GM23338 (cell line): ENCODE results near the gene CD247. TPM values are rescaled to one million over a fixed set of nuclear protein-coding genes. Genes with fewer than 3 reads are reported as not detected.

Experiments used
- ATAC-seq: fragments of 200-7000 bp; cut with Tn5 transposase; 3 replicates; pipeline ENCODE4 v1.9.1; 2020
- DNase-seq: peaks from one replicate; pipeline ENCODE4 v3.0.0-alpha.2; 2015; ENCODE audit warnings: low spot score
- H2AFZ ChIP-seq: fragments of 200-600 bp; sonication (generic); 2 replicates; pipeline ENCODE4 v1.8.0; 2016; ENCODE audit warnings: antibody characterized with exemption, mild to moderate bottlenecking, moderate library complexity
- H3F3A ChIP-seq: fragments of 200-600 bp; sonication (generic); replicated peaks from 2 replicates; pipeline ENCODE4 v1.8.0; 2017; ENCODE audit warnings: antibody characterized with exemption, mixed run types, low read depth
- H3K27ac ChIP-seq: fragments of 200-600 bp; sonication (generic); 2 replicates; pipeline ENCODE4 v1.6.1; 2016; ENCODE audit warnings: low read depth
- H3K27me3 ChIP-seq: fragments of 200-600 bp; sonication (generic); 2 replicates; pipeline ENCODE4 v1.8.0; 2016; ENCODE audit warnings: mild to moderate bottlenecking, mixed run types, moderate library complexity; ENCODE audit not compliant: insufficient read depth
- H3K36me3 ChIP-seq: fragments of 200-600 bp; sonication (generic); 2 replicates; pipeline ENCODE4 v1.8.0; 2016; ENCODE audit warnings: mild to moderate bottlenecking; ENCODE audit not compliant: insufficient read depth
- H3K4me1 ChIP-seq: fragments of 200-600 bp; sonication (generic); 2 replicates; pipeline ENCODE4 v1.8.0; 2016; ENCODE audit warnings: mild to moderate bottlenecking, moderate library complexity; ENCODE audit not compliant: insufficient read depth
- H3K4me2 ChIP-seq: fragments of 200-600 bp; sonication (generic); 2 replicates; pipeline ENCODE4 v1.7.1; 2017; ENCODE audit warnings: mixed run types
- H3K4me3 ChIP-seq: fragments of 200-600 bp; sonication (generic); 2 replicates; pipeline ENCODE4 v1.6.1; 2016; ENCODE audit warnings: mixed run types
- H3K79me2 ChIP-seq: fragments of 200-600 bp; sonication (generic); replicated peaks from 2 replicates; pipeline ENCODE4 v1.8.0; 2017; ENCODE audit warnings: mild to moderate bottlenecking; ENCODE audit not compliant: insufficient read depth
- H3K9me2 ChIP-seq: fragments of 200-600 bp; sonication (generic); 2 replicates; pipeline ENCODE4 v1.8.0; 2017; ENCODE audit not compliant: insufficient read depth
- H4K20me1 ChIP-seq: fragments of 200-600 bp; sonication (generic); replicated peaks from 2 replicates; pipeline ENCODE4 v1.8.0; 2017; ENCODE audit warnings: mild to moderate bottlenecking; ENCODE audit not compliant: insufficient read depth
- H3K27ac Mint-ChIP-seq: 2 replicates; pipeline ENCODE4 v1.8.0; 2020; ENCODE audit warnings: inconsistent platforms, mild to moderate bottlenecking, moderate library complexity, mixed read lengths
- H3K27me3 Mint-ChIP-seq: 3 replicates; pipeline ENCODE4 v1.8.0; 2022; ENCODE audit warnings: low read depth, mild to moderate bottlenecking, moderate library complexity, mixed read lengths, inconsistent platforms; ENCODE audit not compliant: insufficient read depth, poor library complexity
- H3K36me3 Mint-ChIP-seq: 3 replicates; pipeline ENCODE4 v1.8.0; 2021; ENCODE audit warnings: low read depth, mild to moderate bottlenecking, inconsistent platforms, moderate library complexity, mixed read lengths
- H3K4me1 Mint-ChIP-seq: 3 replicates; pipeline ENCODE4 v1.8.0; 2020; ENCODE audit warnings: mild to moderate bottlenecking, inconsistent platforms, mixed read lengths
- H3K4me3 Mint-ChIP-seq: 3 replicates; pipeline ENCODE4 v1.8.0; 2021; ENCODE audit warnings: moderate library complexity, mild to moderate bottlenecking, inconsistent platforms, mixed read lengths
- H3K9me3 Mint-ChIP-seq: 3 replicates; pipeline ENCODE4 v1.8.0; 2020; ENCODE audit warnings: moderate library complexity, mild to moderate bottlenecking, inconsistent platforms, mixed read lengths
- CREB1 ChIP-seq: fragments of 250-450 bp; sonication (Bioruptor Pico); IDR thresholded peaks from 2 replicates; pipeline ENCODE4 v1.5.0; 2020; ENCODE audit warnings: low read depth, mild to moderate bottlenecking, moderate library complexity
- CTCF ChIP-seq, 2 experiments: fragments of 200-600 bp in 1 of 2; sonication (generic) in 1 of 2; conservative IDR thresholded peaks; 2 replicates each; pipeline versions ENCODE4 v1.5.1 to v1.6.1; 2016 to 2017; ENCODE audit warnings: antibody characterized with exemption in 2 of 2, low read depth in 2 of 2, mild to moderate bottlenecking in 2 of 2, moderate library complexity in 1 of 2
- ETS1 ChIP-seq: IDR thresholded peaks from 2 replicates; pipeline ENCODE4 v1.6.1; 2016; ENCODE audit warnings: antibody characterized with exemption
- EZH2 ChIP-seq: fragments of 200-600 bp; sonication (generic); IDR thresholded peaks from one replicate; pipeline ENCODE4 v1.8.0; 2017; ENCODE audit warnings: antibody characterized with exemption, mild to moderate bottlenecking, low read depth; ENCODE audit not compliant: unreplicated experiment
- EZH2phosphoT487 ChIP-seq: fragments of 200-600 bp; sonication (generic); IDR thresholded peaks from one replicate; pipeline ENCODE4 v1.8.1; 2018; ENCODE audit warnings: antibody characterized with exemption; ENCODE audit not compliant: unreplicated experiment
- NANOG ChIP-seq: IDR thresholded peaks from 2 replicates; pipeline ENCODE4 v1.6.1; 2016; ENCODE audit warnings: antibody characterized with exemption, borderline replicate concordance
- POLR2AphosphoS5 ChIP-seq: IDR thresholded peaks from 2 replicates; pipeline ENCODE4 v1.6.1; 2016; ENCODE audit warnings: antibody characterized with exemption, low read depth
- REST ChIP-seq: IDR thresholded peaks from one replicate; pipeline ENCODE4 v1.6.1; 2018; ENCODE audit warnings: antibody characterized with exemption; ENCODE audit not compliant: unreplicated experiment
- ZNF114 ChIP-seq: fragments of 250-450 bp; sonication (Bioruptor Pico); IDR thresholded peaks from 2 replicates; pipeline ENCODE4 v1.5.0; 2020; ENCODE audit warnings: mild to moderate bottlenecking, moderate library complexity
- ZNF331 ChIP-seq: fragments of 250-450 bp; sonication (Bioruptor Pico); IDR thresholded peaks from 2 replicates; pipeline ENCODE4 v1.5.0; 2020; ENCODE audit warnings: low read depth, mild to moderate bottlenecking, moderate library complexity
- polyA plus RNA-seq: library from polyadenylated mRNA; unstranded; fragments of >200 nt; fragmentation: Nextera tagmentation; extraction: Ambion mirVana; gene quantifications from 2 replicates; pipeline ENCODE4 v1.2.1, GENCODE V29; 2016
- total RNA-seq: library from RNA; depleted of rRNA; stranded (reverse); fragments of >200 nt; shearing (Covaris generic); gene quantifications from 2 replicates; pipeline ENCODE4 v1.2.3, GENCODE V29; 2014

CD247 gene
- total and polyA plus RNA-seq, 2 experiments from 2014 or later: 1.2 to 1.4 TPM

DNA sequence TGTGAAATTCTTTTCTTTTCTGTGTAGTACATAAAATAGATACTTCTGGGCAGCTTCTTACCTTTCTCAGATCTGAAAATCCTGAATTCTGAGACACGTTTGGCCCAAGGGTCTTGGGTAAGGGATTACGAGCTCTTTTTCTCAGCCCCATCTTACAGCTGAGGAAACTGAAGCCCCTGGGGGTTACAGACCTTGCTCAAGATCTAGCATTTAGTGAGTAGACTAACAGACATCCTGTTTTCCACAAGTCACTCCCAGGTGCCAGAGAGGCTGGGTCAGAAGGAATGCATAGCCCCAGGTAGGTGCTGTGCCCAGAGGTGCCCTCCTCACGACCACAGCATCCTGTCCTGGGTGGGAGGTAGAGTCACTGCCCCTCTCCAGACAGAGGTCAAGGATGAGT lies 48.4 kb upstream of the CD247 start:
- H3F3A ChIP-seq: no peaks in the 10 kb centered on the region
- peaks cover 4% of the 10 kb centered on the region for H3K27me3 Mint-ChIP-seq
- H3K27ac ChIP-seq: no peak overlapping the region
- no peak overlapping the region for H2AFZ ChIP-seq
- no peaks in the 10 kb centered on the region for H3K36me3 Mint-ChIP-seq
- no peak overlapping the region for H3K27ac Mint-ChIP-seq
- no peak for TF ChIP-seq POLR2AphosphoS5
- TF ChIP-seq ZNF331 (CRISPR knock-in tag): no peak
- TF ChIP-seq EZH2phosphoT487: no peak
- TF ChIP-seq ETS1: no peak
- TF ChIP-seq NANOG: no peak
- no peak for TF ChIP-seq ZNF114 (CRISPR knock-in tag)
- H3K4me1 Mint-ChIP-seq: peaks cover 13% of the 10 kb centered on the region; the same call in 2 of the 3 replicates
- H4K20me1 ChIP-seq: no peaks in the 10 kb centered on the region
- no peaks in the 10 kb centered on the region for H3K36me3 ChIP-seq
- H3K9me3 Mint-ChIP-seq: peaks cover 6% of the 10 kb centered on the region; the same call in 2 of the 3 replicates
- DNase-seq: no peak
- H3K4me1 ChIP-seq: peaks cover 7% of the 10 kb centered on the region; the same call in 1 of the 2 replicates
- no peak overlapping the region for H3K4me3 ChIP-seq
- no peaks in the 10 kb centered on the region for H3K27me3 ChIP-seq
- H3K4me2 ChIP-seq: no peak overlapping the region
- ATAC-seq: no peak
- H3K9me2 ChIP-seq: no peaks in the 10 kb centered on the region
- no peak overlapping the region for H3K4me3 Mint-ChIP-seq
- no peaks in the 10 kb centered on the region for H3K79me2 ChIP-seq

- no peaks in the 10 kb centered on the region; the same call in 2 of the 3 replicates for H3K9me3 Mint-ChIP-seq
- no peaks in the 10 kb centered on the region for H4K20me1 ChIP-seq
- ATAC-seq (no peak), DNase-seq (no peak)
- peaks cover 13% of the 10 kb centered on the region; the same call in 2 of the 3 replicates for H3K4me1 Mint-ChIP-seq
- no peaks in the 10 kb centered on the region for H3K36me3 ChIP-seq
- no peak for TF ChIP-seq CREB1 (CRISPR knock-in tag)
- TF ChIP-seq ZNF331 (CRISPR knock-in tag): no peak
- TF ChIP-seq EZH2: no peak
- no peak for TF ChIP-seq REST
- TF ChIP-seq CTCF (conservative IDR thresholded peaks at IDR 0.05; ENCODE audit: low read depth in 2 of 2): no peak
- no peak for TF ChIP-seq ETS1
- no peak for TF ChIP-seq EZH2phosphoT487
- peaks cover 7% of the 10 kb centered on the region; the same call in 1 of the 2 replicates for H3K4me1 ChIP-seq
- no peaks in the 10 kb centered on the region for H3F3A ChIP-seq
- peaks cover 1% of the 10 kb centered on the region for H3K27me3 Mint-ChIP-seq
- H3K36me3 Mint-ChIP-seq: no peaks in the 10 kb centered on the region
- H3K27ac ChIP-seq: no peak overlapping the region
- H3K79me2 ChIP-seq: no peaks in the 10 kb centered on the region
- H3K27ac Mint-ChIP-seq: no peak overlapping the region
- H3K27me3 ChIP-seq: no peaks in the 10 kb centered on the region
- H2AFZ ChIP-seq: no peak overlapping the region
- H3K4me3 Mint-ChIP-seq: no peak overlapping the region
- H3K4me2 ChIP-seq: no peak overlapping the region
- no peak overlapping the region for H3K4me3 ChIP-seq
- H3K9me2 ChIP-seq: no peaks in the 10 kb centered on the region
Observed at GRCh38 chr1:167565922-167566321, 47.6 kb upstream of the CD247 start.
